Measurements from ENCODE around the gene HERC4.
"Not testable (repeated sequence)": the region's sequence is repeated elsewhere in the genome, so short reads cannot be mapped to it uniquely, and the experiment has no call there.

The HERC4 gene

DNA sequence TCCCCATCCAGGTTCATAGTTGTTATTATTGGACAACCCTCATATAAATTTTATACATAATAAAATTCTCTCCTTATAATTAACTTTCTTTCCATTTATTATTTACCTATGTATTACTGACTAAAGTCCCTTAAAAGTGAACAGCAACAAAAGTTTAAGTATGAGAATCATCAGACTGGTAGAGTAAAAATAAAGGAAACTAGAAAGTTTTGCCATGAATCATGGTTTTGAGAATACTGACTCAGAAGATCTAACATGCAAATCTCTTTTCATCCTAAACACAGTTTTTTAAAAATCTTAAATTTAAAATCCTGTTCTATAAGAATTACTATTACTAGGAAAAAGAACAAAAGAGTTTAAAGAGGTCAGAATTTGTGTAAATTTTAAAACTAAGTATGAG is 32.1 kb downstream of the HERC4 start:
- no peak for DNase-seq

DNA sequence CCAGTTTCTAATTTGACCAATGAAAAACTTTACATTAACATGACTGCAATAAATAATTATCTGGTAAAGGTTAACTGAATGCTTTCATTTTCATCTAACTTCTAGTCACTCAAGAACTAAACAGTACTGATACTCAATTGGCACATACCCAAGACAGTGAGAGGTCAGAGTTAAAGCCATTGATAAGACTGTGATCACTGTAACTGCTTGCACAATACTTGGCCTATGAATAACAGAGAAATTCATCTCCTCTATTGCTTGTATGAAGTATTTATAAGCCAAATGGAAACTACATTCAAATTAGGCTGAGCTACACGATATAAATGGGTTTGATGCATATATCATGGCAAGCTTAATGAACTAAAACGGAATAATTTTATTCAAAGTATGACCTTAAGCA is 43.0 kb downstream of the HERC4 start:
- DNase-seq = no peak

DNA sequence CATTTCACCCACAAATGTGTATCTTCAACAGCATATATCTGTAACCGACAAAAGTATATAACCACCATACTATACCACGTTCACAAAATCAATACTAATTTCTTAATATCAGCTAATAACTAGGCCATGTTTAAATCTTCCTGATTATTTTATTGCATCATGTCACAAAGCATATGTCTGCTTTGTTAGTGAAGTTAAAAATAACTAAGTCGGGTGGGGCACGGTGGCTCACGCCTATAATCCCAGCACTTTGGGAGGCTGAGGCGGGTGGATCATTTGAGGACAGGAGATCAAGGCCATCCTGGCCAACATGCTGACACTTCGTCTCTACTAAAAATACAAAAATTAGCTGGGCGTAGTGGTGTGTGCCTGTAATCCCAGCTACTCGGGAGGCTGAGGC is 47.7 kb downstream of the HERC4 start:
- no peak for DNase-seq

DNA sequence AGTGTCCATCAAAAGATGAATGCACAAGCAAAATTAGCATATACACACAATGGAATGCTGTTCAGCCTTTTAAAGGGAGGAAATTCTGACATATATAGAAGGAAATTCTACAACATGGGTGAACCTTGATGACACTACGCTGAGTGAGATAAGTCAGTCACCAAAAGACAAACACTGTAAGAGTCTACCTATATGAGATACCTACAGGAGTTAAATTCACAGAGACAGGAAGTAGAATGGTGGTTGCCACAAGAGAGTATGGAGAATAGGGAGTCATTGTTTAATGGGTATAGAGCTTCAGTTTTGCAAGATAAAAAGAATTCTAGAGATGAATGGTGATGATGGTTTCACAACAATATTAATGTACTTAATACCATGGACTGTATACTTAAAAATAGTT is 51.8 kb downstream of the HERC4 start:
- no peak for DNase-seq

DNA sequence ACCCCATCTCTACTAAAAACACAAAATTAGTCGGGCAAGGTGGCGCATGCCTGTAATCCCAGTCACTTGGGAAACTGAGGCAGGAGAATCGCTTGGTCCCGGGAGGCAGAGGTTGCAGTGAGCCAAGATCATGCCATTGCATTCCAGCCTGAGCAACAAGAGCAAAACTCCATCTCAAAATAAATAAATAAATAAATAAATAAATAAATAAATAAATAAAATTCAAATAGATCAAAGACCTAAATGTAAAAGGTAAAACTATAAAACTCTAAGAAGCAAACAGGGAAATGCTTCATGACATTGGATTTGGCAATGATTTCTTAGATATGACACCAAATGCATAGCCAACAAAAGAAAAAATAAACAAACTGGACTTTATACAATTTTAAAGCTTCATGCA is 52.8 kb downstream of the HERC4 start:
- DNase-seq = not testable (repeated sequence)

DNA sequence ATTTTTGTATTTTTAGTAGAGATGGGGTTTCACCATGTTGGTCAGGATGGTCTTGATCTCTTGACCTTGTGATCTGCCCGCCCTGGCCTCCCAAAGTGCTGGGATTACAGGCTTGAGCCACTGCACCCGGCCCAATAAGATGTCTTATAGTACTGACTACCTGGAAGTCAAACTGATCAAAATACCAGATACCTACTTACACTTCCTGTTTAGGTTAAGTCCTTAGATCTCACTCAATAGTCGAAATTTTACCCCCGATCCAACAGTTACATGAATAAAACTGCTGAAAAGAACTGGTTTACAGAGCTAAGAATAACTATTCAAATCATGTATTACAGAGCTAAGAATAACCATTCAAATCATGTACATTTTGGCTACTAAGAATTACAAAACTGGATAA is 58.6 kb downstream of the HERC4 start:
- DNase-seq = not testable (repeated sequence)

DNA sequence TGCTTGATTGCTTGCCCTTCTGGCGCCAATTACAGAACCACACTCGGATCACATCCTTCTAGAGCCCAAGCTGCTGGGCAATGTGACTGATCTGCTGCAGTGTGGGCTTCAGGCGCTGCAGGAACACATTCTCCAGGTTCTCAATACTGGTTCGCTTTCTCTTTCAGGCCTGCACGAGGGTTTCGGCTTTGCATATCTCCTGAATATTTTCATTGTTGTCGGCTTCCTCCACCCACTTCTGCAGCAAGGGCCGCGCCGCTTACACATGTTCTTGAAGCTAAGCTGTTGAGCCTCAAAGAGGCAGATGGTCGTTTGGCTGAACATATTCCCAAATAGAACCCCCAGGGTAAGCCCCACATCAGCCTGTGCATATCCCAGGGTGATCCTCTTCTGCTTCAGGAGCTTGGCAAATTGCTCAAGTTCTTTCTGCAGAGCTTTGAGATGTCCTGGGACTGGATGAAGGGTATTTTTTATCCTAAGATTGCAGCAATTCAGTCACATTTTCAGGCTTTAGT is 64.6 kb downstream of the HERC4 start:
- no peak for DNase-seq

DNA sequence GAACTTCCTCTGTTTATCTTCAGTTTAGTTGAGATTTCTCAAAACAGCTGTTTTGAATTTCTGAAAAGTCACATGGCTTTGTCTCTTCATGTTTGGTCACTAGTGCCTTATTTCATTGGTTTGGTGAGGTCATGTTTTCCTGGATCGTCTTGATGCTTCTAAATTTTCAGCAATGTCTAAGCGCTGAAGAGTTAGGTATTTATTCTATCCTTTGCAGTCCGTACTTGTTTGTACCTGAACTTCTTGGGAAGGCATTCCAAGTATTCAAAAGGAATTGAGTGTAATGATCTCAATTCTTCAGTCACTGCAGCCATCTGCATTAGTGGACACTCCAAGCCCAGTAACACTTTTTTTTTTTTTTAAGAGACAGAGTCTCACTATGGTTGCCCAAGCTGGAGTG is 67.7 kb downstream of the HERC4 start:
- no peak for DNase-seq

DNA sequence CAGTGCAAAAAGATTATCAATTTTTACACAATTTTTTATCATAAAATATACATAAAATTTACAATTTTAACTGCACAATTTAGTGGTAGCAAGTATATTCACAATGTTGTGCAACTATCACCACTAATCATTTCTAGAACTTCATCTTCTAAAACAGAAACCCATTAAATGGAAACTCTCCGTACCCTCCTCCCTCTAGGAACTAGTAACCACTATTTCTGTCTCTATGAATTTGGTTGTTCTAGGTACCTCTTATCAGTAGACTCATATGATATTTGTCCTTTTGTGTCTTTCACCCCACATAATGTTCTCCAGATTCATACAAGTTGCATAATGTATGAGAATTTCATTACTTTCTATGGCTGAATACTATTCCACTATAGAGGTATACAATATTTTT is 73.5 kb downstream of the HERC4 start:
- no peak for DNase-seq

DNA sequence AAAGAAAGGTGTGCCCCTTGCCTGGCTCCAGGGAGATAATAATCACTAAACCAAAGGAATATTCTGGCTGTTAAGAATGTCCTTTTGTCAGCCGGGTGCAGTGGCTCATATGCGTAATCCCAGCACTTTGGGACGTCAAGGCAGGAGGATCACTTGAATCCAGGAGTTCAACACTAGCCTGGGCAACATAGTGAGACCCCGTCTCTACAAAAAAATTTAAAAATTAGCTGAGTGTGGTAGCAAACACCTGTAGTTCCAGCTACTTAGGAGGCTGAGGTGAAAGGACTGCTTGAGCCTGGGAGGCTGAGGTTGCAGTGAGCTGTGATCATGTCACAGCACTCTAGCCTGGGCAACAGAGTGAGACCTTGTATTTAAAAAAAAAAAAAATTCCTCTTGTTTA is 74.1 kb downstream of the HERC4 start:
- DNase-seq = no peak

DNA sequence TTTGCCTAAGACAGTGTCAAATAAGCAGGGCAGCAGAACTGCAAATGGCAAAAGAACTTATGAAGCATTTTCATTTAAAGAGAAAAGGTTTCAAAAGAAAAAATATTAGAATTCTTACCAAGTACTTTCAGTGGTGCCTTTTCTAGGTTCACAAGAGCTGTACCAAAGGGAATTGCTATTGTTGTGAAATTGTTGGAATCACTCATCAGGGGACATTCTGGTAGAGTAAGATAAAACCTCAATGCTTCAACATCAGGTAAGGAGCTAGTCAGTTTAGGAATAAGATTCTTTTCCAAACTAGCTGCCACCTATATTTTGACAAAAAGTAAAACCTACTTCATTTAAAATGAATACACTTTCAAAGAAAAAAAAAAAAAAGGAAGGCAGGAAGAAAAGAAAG is 85.0 kb downstream of the HERC4 start:
- no peak for DNase-seq

DNA sequence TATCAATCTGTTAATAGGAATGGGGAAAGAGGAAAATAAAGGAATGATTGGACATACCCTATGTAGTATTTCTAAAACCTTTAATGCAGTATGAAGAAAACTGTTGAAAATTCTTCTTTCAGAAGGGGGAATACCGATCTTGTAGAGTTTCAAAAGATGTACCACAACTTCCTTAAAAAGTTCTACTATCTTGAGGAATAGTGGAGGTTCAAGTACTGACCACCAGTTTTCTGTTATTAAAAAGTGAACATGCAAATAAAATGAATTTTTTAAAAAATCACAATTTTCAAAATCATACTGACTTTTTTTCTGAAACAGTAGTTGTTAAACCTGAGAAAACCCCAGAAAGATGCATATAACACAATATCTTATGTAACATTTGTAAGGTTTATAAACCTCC is 86.5 kb downstream of the HERC4 start:
- no peak for DNase-seq

DNA sequence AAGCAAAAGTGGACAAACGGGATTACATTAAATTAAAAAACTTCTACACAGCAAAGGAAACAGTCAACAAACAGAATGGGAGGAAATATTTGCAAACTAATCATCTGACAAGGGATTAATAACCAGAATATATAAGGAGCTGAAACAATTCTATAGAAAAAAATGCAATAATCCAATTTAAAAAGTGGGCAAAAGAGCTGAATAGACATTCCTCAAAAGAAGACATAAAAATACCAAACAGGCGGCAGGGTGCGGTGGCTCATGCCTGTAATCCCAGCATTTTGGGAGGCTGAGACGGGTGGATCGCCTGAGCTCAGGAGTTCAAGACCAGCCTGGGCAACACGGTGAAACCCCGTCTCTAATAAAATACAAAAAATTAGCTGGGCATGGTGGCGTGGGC is 92.5 kb downstream of the HERC4 start:
- DNase-seq = not testable (repeated sequence)

DNA sequence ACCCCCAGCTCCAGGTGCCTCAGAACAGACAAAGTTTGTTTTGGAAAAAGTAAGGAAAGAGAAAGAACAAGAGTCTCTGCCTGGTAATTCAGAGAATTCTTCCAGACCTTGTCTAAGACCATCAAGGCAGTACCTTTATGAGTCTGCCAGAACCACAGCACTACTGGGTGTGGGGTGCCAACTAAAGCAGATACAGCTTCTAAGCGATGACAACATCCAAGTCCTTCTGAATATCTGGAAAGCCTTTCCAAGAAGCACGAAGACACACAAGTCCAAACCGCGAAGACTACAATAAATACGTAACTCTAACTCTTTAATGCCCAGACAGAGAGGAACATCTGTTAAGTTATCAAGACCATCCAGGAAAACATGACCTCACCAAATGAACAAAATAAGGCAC is 96.3 kb downstream of the HERC4 start:
- no peak for DNase-seq

DNA sequence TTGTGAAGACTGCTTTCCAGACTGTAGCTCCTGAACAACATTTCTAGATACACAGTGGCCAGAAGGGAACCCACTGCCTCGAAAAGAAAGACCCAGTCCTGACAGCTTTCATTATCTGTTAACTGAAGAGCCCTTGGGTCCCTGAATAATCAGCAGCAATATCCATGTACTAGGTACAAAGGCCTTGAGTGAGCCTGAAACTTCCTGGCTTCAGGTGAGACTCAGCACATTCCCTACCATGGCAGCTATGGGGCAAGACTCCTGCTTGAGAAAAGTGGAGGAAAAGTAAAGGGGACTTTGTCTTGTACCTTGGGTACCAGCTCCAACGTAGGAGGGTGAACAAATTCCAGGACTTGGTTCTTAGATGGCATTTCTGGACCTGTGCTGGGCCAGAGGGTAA is 97.8 kb downstream of the HERC4 start:
- no peak for DNase-seq

DNA sequence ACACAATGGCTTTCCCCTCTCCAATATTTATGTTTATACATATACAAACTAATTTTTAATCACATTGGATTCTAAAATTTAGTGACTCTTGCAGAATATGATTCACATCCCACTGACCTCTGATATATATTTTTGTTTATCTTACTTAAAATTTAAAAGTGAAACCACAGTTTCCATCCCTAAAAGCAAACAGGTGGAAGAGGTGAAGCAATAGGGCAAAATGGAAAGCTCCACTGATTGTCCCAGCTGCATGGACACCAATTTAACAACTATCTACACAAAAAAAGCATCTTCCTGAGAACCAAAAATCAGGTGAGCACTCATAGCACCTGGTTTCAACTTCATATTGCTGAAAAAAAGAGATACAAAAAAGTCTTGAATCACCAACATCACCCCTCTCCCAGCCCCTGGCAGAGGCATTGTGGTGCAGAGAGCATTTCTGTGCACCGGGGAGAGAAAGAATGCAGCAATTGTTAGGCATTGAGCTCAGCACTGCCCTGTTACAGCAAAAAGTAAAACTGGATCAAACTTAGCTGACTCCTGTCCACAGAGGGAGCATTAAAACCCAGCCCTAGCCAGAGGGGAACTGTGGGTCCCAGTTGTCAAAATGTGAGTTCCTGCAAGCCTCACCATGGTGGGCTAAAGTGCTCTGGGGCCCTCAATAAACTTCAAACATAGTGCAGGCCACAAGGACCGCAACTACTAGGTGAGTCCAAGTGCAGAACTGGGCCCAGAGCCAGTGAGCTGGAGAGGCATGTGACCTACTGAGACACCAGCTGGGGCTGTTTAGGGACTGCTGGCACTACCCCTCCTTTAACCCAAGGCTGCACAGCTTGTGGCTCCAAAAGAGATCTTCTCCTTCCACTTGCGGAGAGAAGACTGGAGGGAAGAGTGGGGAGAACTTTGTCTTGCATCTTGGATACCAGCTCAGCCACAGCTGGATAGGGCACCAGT is 98.5 kb downstream of the HERC4 start:
- no peak for DNase-seq

DNA sequence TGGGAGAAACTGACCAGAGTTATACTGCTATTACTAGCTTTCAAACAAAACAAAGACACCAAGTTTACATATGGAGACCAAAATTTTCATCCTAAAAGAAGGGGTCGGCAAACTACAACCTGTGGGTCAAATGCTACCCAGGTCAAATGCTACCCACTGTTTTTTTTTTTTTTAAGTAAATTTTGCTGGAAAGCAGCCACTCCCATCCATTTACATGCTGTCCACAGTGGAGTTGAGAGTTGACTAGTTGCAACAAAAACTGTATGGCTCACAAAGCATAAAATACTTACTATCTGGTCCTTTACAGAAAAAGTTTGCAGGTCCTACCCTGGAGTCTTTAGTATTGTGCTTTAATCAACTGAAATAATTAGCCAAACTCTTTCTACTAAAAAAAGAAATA is 99.2 kb downstream of the HERC4 start:
- no peak for DNase-seq

DNA sequence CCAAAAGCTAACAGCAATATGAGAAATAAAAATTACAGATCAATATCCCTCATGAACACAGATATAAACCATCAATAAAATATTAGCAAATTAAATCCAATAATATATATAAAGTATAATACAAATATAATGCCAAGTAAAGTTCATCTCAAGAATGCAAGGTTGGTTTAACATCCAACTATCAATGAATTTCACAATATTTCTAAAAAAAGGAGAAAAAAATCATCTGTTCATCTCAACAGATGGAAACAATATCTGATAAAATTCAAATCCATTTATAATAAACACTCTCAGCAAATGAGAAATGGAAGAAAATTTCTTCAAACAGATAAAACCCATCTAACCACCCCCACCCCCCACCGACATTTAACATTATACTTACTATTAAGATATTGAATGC is 103.8 kb downstream of the HERC4 start:
- no peak for DNase-seq

DNA sequence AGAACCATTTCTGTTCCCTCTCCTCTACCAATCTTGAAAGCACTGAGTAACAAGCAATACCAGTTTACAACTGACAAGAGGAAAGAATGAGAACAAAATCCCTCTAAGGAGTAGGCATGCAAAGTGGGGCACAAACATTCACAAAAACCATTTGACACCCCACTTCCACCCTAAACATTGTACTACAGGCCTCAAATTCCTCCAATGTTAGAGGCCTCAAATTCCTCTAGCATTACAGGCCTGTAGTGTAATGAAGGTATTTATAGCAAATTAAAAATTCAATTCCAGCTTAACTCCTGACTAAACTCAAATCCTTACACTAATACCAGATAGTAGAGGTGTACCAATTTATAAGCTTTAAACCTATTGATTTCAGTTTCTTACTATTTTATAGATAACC is 105.2 kb downstream of the HERC4 start:
- DNase-seq = no peak

DNA sequence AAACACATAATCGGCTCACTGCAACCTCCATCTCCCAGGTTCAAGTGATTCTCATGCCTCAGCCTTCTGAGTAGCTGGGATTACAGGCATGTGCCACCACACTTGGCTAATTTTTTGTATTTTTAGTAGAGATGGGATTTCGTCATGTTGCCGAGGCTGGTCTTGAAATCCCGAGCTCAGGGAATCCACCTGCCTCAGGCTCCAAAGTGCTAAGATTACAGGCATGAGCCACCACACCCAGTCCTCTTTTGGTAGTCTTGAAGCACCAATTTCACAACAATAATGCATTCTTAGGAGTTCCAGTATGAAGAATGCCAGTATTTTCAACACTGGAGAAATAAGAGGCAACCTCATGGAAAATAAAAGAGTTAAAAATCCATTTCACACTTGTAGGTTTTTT is 109.0 kb downstream of the HERC4 start:
- not testable (repeated sequence) for DNase-seq

DNA sequence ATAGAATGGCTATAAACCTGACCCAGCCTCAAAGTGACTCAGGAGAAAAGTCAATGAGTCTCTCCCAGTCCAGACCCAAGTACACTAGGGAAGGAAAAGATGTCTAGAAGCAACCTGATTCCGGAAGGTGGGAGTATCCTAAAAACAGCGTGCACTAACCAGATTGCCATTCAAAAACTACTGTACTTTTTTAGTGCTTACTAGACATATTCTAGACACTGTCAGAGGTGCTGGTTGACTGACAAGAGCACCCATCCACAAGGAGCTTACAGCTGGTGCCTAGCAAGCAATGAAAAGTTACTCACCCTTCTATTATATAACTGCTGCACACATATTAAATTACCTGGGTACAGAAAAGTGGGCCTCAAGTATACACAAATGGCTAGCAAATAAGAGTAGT is 109.6 kb downstream of the HERC4 start:
- DNase-seq = no peak

DNA sequence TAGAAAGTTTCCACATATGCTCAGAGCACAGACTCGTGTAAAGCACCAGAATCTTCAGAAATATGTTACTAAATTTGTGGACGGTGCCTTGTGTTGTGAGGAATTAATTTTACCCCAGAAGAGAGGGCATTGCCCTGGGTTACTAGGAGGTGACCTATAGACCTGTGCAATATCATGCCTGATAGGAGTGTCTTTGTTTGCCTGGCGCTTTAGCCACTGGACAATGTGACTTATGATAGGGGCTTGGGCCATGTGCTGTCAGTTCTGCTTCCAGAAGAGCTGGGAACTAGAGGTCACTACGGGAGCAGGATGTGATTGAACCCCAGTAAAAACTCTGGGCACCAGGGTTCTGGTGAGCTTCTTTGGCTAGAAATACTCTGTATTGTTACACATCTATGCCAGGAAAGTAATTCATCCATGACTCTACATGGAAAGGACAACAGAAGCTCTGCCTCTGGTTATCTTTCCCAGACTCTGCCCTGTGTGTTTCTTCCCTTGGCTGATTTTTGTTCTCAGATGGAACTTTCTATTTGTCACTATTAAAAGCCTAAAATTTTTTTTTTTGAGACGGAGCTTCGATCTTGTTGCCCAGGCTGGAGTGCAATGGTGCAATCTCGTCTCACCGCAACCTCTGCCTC is 115.1 kb downstream of the HERC4 start:
- DNase-seq = no peak

DNA sequence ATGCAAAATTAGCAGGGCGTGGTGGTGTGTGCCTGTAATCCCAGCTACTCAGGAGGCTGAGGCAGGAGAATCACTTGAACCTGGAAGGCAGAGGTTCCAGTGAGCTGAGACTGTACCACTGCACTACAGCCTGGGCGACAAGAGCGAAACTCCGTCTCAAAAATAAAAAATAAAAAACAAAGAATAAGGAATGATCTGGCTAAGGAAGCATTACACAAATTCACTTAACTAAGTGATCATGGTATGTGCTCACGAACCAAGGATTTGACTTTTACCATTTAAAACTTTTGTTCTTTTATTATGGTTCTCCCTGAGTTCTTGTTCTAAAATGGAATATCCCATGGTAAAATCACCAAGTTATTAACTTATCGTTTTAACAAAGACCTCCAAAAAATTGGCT is 119.5 kb downstream of the HERC4 start:
- DNase-seq = no peak

DNA sequence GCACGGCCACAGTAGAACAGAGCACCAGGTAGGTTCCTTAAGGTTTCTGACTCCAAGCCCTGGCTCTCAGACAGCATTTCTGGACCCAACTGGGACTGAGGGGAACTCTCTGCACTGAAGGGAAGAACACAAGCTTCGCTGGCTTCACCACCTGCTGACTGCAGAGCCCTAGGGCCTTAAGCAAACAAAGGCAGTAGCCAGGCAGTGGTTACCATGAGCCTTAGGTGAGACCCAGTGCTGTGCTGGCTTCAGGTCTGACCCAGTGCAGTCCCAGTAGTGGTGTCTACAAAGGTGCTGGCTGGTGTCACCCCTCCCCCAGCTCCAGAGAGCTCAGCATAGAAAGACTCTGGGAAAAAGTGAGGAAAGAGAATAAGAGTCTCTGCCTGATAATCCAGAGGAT is 131.2 kb downstream of the HERC4 start:
- no peak for DNase-seq

All from SW 1271 (cell line).